ENCODE data around the gene ADPRHL1. TPM values are rescaled to one million over a fixed set of nuclear protein-coding genes. Genes with fewer than 3 reads are reported as not detected.

ADPRHL1 gene
- total and polyA plus RNA-seq, 7 donors: 1.2 to 7.8 (median 4.2) TPM

DNA sequence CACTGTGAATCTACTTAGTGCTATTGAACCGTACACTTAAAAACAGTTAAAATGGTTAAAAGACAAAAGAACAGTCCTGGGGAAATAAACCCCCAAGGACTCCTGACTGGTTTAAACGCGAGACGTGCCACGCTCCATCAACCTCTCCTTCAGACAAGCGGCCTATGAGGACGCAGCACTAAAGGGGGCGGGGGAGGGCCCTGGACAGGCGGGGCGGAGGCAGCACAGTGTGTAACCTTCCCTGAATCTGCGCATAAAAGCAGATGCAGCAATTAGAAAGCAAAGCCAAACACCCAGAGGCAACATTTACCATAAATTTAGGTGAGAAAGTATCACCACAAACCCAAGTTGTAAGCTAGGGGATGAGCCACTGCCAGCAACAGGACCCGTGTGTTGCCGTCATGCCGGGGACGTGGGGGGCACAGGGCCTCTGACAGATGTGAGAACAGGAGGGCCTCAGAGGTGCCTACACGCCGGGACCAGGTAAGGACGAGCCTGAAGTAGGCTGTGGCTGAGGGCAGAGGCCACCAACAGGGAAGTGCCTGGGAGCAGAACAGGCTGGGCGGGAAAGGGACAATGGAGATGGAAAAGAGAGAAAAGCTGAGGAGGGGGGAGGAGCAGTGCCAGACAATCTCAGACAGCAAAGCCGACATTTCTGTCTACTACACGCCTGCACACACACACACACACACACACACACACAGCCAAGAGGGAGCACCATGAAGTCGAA, 15.3 kb upstream of the ADPRHL1 start:
- WGBS, 2 donors: 89 to 94% methylated on average over 22 of the region's 22 CpGs
- H3K9me3 ChIP-seq: no peaks in the 10 kb centered on the region
- H3K4me1 ChIP-seq: peaks cover 0 to 7% (median 3%) of the 10 kb centered on the region in 4 donors
- TF ChIP-seq EP300 (IDR thresholded peaks at IDR 0.05): no peak
- TF ChIP-seq POLR2A (IDR thresholded peaks at IDR 0.05): no peak
- no peak for TF ChIP-seq POLR2AphosphoS5 (IDR thresholded peaks at IDR 0.05)
- TF ChIP-seq, protein P1, sequence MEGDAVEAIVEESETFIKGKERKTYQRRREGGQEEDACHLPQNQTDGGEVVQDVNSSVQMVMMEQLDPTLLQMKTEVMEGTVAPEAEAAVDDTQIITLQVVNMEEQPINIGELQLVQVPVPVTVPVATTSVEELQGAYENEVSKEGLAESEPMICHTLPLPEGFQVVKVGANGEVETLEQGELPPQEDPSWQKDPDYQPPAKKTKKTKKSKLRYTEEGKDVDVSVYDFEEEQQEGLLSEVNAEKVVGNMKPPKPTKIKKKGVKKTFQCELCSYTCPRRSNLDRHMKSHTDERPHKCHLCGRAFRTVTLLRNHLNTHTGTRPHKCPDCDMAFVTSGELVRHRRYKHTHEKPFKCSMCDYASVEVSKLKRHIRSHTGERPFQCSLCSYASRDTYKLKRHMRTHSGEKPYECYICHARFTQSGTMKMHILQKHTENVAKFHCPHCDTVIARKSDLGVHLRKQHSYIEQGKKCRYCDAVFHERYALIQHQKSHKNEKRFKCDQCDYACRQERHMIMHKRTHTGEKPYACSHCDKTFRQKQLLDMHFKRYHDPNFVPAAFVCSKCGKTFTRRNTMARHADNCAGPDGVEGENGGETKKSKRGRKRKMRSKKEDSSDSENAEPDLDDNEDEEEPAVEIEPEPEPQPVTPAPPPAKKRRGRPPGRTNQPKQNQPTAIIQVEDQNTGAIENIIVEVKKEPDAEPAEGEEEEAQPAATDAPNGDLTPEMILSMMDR (IDR thresholded peaks at IDR 0.05): no peak
- no peaks in the 10 kb centered on the region for H3K27me3 ChIP-seq
- no peak for DNase-seq
- no peak overlapping the region for H3K27ac ChIP-seq
- intact Hi-C loops (cut with DNase I): no loop called here
- no peak overlapping the region for H3K4me3 ChIP-seq
- H3K36me3 ChIP-seq: peaks cover 0 to 24% (median 3%) of the 10 kb centered on the region in 4 donors

DNA sequence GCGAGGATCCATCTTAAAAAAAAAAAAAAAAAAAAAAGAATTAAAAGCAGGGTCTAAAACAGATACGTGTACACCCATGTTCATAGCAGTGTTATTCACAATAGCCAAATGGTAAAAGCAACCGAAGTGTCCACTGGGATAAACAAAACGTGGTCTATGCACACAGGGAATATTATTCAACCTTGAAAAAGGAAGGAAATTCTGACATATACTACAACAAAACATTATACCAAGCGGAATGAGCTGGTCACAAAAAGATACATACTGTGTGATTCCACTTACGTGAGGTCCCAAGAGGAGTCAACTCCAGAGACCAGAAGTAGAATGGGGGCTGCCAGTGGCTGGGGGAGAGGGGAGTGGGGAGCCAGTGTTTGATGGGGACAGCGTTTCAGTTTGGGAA, 14.7 kb upstream of the ADPRHL1 start:
- TF ChIP-seq, protein P1 (IDR thresholded peaks at IDR 0.05): no peak
- no peak for TF ChIP-seq POLR2A (IDR thresholded peaks at IDR 0.05)
- TF ChIP-seq EP300 (IDR thresholded peaks at IDR 0.05): no peak
- no peak for TF ChIP-seq POLR2AphosphoS5 (IDR thresholded peaks at IDR 0.05)
- Histone ChIP-seq H3K9me3 (no peaks in the 10 kb centered on the region), H3K4me1 (peaks cover 0 to 7% (median 3%) of the 10 kb centered on the region in 4 donors), H3K36me3 (peaks cover 0 to 19% (median 2%) of the 10 kb centered on the region in 4 donors), H3K4me3 (no peak overlapping the region), H3K27me3 (no peaks in the 10 kb centered on the region), H3K27ac (no peak overlapping the region)
- intact Hi-C loops (cut with DNase I): no loop called here
- WGBS, 2 donors: 90 to 97% methylated on average over 7 of the region's 7 CpGs
- no peak for DNase-seq

DNA sequence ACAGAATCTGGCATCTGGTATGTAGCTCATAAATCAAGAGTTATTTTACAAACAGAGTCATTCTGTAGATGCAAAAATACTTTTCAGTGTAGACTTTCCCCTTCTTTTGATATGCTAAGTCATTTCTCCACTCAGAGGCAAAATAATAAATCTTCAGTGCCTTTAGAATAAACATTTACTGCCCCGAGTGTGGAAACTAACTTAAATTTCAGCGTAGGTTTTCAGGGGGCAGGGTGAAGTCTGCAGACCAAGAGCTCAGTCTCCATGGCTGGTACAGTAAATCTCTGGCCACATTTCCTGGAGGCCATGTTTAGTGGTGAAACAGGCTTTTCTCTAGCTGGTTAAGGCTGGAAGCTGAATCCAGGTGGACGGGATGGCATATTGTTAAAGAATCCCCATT, 13.1 kb upstream of the ADPRHL1 start:
- intact Hi-C loops (cut with DNase I): no loop called here
- 90 to 92% methylated on average over 3 of the region's 3 CpGs for WGBS, 2 donors
- no peaks in the 10 kb centered on the region for H3K27me3 ChIP-seq
- TF ChIP-seq POLR2A (IDR thresholded peaks at IDR 0.05) (no peak), EP300 (IDR thresholded peaks at IDR 0.05) (no peak), POLR2AphosphoS5 (IDR thresholded peaks at IDR 0.05) (no peak)
- TF ChIP-seq, protein P1 (IDR thresholded peaks at IDR 0.05): no peak
- peaks cover 0 to 20% (median 2%) of the 10 kb centered on the region in 4 donors for H3K36me3 ChIP-seq
- DNase-seq: no peak
- no peaks in the 10 kb centered on the region for H3K9me3 ChIP-seq
- H3K27ac ChIP-seq: no peak overlapping the region
- peaks cover 0 to 7% (median 3%) of the 10 kb centered on the region in 4 donors for H3K4me1 ChIP-seq
- no peak overlapping the region for H3K4me3 ChIP-seq

DNA sequence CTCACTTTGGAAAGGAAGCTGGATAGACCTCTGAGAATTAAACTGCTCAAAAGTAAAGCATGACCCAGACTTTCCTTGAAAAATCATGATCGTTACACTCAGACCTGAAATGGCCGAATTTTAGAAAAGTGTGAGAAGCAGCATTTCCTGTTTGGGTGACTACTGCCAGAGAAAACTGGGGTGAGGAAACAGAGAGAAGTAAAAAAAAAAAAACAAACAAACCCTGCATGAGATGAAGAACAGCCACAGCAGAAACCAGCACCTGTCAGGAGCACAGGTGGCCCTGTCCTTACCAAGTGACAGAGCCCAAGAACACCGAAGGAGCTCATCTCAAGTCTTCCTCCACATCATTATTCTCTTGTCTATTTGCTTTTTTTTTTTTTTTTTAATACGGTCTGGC, 12.0 kb upstream of the ADPRHL1 start:
- H3K9me3 ChIP-seq: no peaks in the 10 kb centered on the region
- intact Hi-C loops (cut with DNase I): no loop called here
- WGBS, 2 donors: 66 to 71% methylated on average over 4 of the region's 4 CpGs

More for the DNA sequence above, 12.0 kb upstream of the ADPRHL1 start:
- peaks cover 0 to 7% (median 3%) of the 10 kb centered on the region in 4 donors for H3K4me1 ChIP-seq
- no peak for TF ChIP-seq EP300 (IDR thresholded peaks at IDR 0.05)
- TF ChIP-seq, protein P1 (IDR thresholded peaks at IDR 0.05): no peak
- DNase-seq: no peak
- peaks cover 4 to 31% (median 9%) of the 10 kb centered on the region in 4 donors for H3K36me3 ChIP-seq
- no peaks in the 10 kb centered on the region for H3K27me3 ChIP-seq
- no peak overlapping the region for H3K4me3 ChIP-seq
- H3K27ac ChIP-seq: no peak overlapping the region

Data from sigmoid colon (tissue), 7 donors.